Kasumi-1 (cell line): ENCODE data around the gene SYT1.

Experiments
- DNase-seq, 2 experiments: peaks; one replicate each; lab custom pipeline; 2025; lab: John Stamatoyannopoulos, UW

The SYT1 gene

GRCh38 chr12:78891646-78892353 is 27.2 kb downstream of the SYT1 start:
- no peak for DNase-seq

GRCh38 chr12:78898416-78898815 is 33.8 kb downstream of the SYT1 start:
- DNase-seq: no peak

- no peak for DNase-seq
Observed at GRCh38 chr12:78914859-78915331, 50.3 kb downstream of the SYT1 start.

- DNase-seq: no peak
Observed at GRCh38 chr12:78916845-78917480, 52.4 kb downstream of the SYT1 start.

GRCh38 chr12:78917513-78917912 is 52.9 kb downstream of the SYT1 start:
- DNase-seq: no peak

GRCh38 chr12:78918268-78918667 is 53.7 kb downstream of the SYT1 start:
- no peak for DNase-seq

- DNase-seq: no peak
Observed at GRCh38 chr12:78928200-78929074, 63.9 kb downstream of the SYT1 start.

- DNase-seq: no peak
Observed at GRCh38 chr12:78929075-78929418, 64.5 kb downstream of the SYT1 start.

GRCh38 chr12:78931466-78931990 is 67.0 kb downstream of the SYT1 start:
- DNase-seq: no peak

- DNase-seq: no peak
Observed at GRCh38 chr12:78933014-78933413, 68.4 kb downstream of the SYT1 start.

GRCh38 chr12:78938341-78939084 is 73.9 kb downstream of the SYT1 start:
- DNase-seq: no peak

GRCh38 chr12:78949532-78949931 is 85.0 kb downstream of the SYT1 start:
- no peak for DNase-seq

GRCh38 chr12:78951803-78952551 is 87.4 kb downstream of the SYT1 start:
- no peak for DNase-seq

GRCh38 chr12:78952552-78952929 is 88.0 kb downstream of the SYT1 start:
- no peak for DNase-seq

- no peak for DNase-seq
Observed at GRCh38 chr12:78958941-78959340, 94.4 kb downstream of the SYT1 start.

GRCh38 chr12:78959556-78959955 is 95.0 kb downstream of the SYT1 start:
- DNase-seq: no peak

- no peak for DNase-seq
Observed at GRCh38 chr12:78961171-78961570, 96.6 kb downstream of the SYT1 start.

- DNase-seq: no peak
Observed at GRCh38 chr12:78963439-78964227, 99.1 kb downstream of the SYT1 start.

GRCh38 chr12:78964521-78964920 is 99.9 kb downstream of the SYT1 start:
- DNase-seq: no peak

- no peak for DNase-seq
Observed at GRCh38 chr12:78966062-78966461, 101.5 kb downstream of the SYT1 start.
